ENCODE measurements around the gene FAM13A.

The FAM13A gene

DNA sequence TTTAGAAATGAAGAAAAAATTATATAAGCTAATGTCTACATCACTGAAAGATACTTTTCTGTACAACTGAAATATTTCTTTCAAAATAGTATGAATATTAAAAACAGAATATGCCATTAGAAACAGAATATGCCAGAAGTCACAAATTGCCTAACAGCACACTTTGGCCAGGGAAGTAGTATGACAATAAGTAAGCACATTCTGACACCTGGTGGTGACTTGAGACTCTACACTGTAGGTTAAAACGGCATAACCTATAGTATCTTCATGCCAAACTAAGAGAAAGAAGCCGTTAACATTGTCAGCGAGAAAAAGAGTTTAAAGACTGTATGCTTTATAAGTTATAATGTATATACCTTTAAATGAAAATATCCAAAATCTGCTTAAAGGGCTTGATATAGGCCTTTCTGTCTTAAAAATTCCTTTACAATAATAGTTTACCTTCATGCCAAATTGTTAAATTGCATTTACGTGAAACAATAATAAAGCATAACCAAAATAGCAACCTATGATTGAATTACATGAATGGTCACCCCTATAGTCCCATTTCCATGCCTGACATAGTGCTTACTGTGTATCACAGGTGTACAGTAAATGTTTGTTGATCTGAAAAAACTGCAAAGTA lies 32.8 kb downstream of the FAM13A start:
- Histone ChIP-seq H3K4me1 (ENCODE audit: control insufficient read depth, low read length) (no peaks in the 10 kb centered on the region), H3K9me2 (replicated peaks; ENCODE audit: control insufficient read depth, low read length) (no peaks in the 10 kb centered on the region), H3K27ac (ENCODE audit: low read depth, low read length) (no peak overlapping the region), H3K79me2 (ENCODE audit: control insufficient read depth, low read length) (no peaks in the 10 kb centered on the region), H3K4me3 (ENCODE audit: low read length) (no peak overlapping the region), H3F3A (ENCODE audit: control insufficient read depth, insufficient read depth) (no peaks in the 10 kb centered on the region), H3K4me2 (ENCODE audit: low read length) (no peak overlapping the region), H3K36me3 (ENCODE audit: control insufficient read depth, low read length) (no peaks in the 10 kb centered on the region), H4K20me1 (ENCODE audit: control insufficient read depth, insufficient read depth, low read depth, low read length) (no peaks in the 10 kb centered on the region), H3K27me3 (ENCODE audit: control insufficient read depth, low read length) (no peaks in the 10 kb centered on the region), H3K9me3 (ENCODE audit: control insufficient read depth, insufficient read depth, low read length) (no peaks in the 10 kb centered on the region)
- TF ChIP-seq EZH2phosphoT487 (IDR thresholded peaks at IDR 0.05; ENCODE audit: borderline replicate concordance, low read length) = no peak
- TF ChIP-seq, protein P1, sequence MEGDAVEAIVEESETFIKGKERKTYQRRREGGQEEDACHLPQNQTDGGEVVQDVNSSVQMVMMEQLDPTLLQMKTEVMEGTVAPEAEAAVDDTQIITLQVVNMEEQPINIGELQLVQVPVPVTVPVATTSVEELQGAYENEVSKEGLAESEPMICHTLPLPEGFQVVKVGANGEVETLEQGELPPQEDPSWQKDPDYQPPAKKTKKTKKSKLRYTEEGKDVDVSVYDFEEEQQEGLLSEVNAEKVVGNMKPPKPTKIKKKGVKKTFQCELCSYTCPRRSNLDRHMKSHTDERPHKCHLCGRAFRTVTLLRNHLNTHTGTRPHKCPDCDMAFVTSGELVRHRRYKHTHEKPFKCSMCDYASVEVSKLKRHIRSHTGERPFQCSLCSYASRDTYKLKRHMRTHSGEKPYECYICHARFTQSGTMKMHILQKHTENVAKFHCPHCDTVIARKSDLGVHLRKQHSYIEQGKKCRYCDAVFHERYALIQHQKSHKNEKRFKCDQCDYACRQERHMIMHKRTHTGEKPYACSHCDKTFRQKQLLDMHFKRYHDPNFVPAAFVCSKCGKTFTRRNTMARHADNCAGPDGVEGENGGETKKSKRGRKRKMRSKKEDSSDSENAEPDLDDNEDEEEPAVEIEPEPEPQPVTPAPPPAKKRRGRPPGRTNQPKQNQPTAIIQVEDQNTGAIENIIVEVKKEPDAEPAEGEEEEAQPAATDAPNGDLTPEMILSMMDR (IDR thresholded peaks at IDR 0.05; ENCODE audit: low read depth, low read length, poor library complexity, severe bottlenecking) = peak; percentile 64

- no peaks in the 10 kb centered on the region for H3K9me3 ChIP-seq (ENCODE audit: control insufficient read depth, insufficient read depth, low read length)
- no peak overlapping the region for H3K27ac ChIP-seq (ENCODE audit: low read depth, low read length)
- H3K27me3 ChIP-seq (ENCODE audit: control insufficient read depth, low read length) = no peaks in the 10 kb centered on the region
- no peaks in the 10 kb centered on the region for H3K79me2 ChIP-seq (ENCODE audit: control insufficient read depth, low read length)
- no peaks in the 10 kb centered on the region for H3F3A ChIP-seq (ENCODE audit: control insufficient read depth, insufficient read depth)
- no peak overlapping the region for H3K4me3 ChIP-seq (ENCODE audit: low read length)
- no peaks in the 10 kb centered on the region for H3K36me3 ChIP-seq (ENCODE audit: control insufficient read depth, low read length)
- TF ChIP-seq EZH2phosphoT487 (IDR thresholded peaks at IDR 0.05; ENCODE audit: borderline replicate concordance, low read length) = no peak
- TF ChIP-seq, protein P1 (IDR thresholded peaks at IDR 0.05; ENCODE audit: low read depth, low read length, poor library complexity, severe bottlenecking) = no peak
- no peaks in the 10 kb centered on the region for H3K4me1 ChIP-seq (ENCODE audit: control insufficient read depth, low read length)
- no peaks in the 10 kb centered on the region for H4K20me1 ChIP-seq (ENCODE audit: control insufficient read depth, insufficient read depth, low read depth, low read length)
- no peak overlapping the region for H3K4me2 ChIP-seq (ENCODE audit: low read length)
- H3K9me2 ChIP-seq (replicated peaks; ENCODE audit: control insufficient read depth, low read length) = no peaks in the 10 kb centered on the region
These were observed 33.8 kb downstream of the FAM13A start for GRCh38 chr4:89023140-89023539.

DNA sequence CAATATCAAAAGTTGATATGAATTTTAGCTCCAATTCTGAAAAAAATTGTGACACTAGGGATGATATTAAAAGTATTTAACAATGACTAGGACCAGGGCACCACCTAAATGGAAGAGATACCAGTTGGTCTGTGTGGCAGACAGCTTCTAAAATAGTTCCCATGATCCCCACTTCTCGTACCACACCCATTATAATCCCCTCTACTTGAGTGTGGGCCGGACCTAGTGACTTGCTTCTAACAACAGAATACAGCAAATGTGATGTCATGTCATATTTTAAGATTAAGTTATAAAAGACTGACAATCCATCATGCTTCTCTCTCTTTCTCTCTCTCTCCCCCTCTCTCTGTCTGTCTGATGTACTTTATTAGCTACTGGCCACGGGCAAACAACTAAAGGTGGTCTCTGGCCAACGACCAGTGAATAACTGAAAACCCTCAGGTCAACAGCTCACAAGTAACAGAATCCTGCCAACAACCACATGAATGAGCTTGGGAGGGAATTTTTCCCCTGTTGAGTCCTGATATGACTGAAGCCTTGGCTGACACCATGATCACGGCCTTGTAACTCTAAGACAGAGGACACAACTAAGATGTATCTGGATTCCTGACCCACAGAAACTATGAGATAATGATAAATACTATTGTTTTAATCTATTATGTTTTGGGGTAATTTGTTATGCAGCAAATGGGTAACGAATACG lies 34.4 kb downstream of the FAM13A start:
- no peaks in the 10 kb centered on the region for H3K36me3 ChIP-seq (ENCODE audit: control insufficient read depth, low read length)
- H3F3A ChIP-seq (ENCODE audit: control insufficient read depth, insufficient read depth) = no peaks in the 10 kb centered on the region
- no peaks in the 10 kb centered on the region for H3K79me2 ChIP-seq (ENCODE audit: control insufficient read depth, low read length)
- TF ChIP-seq, protein P1 (IDR thresholded peaks at IDR 0.05; ENCODE audit: low read depth, low read length, poor library complexity, severe bottlenecking) = no peak
- TF ChIP-seq EZH2phosphoT487 (IDR thresholded peaks at IDR 0.05; ENCODE audit: borderline replicate concordance, low read length) = no peak
- no peak overlapping the region for H3K4me2 ChIP-seq (ENCODE audit: low read length)
- H3K9me2 ChIP-seq (replicated peaks; ENCODE audit: control insufficient read depth, low read length) = no peaks in the 10 kb centered on the region
- H3K9me3 ChIP-seq (ENCODE audit: control insufficient read depth, insufficient read depth, low read length) = no peaks in the 10 kb centered on the region
- H3K27me3 ChIP-seq (ENCODE audit: control insufficient read depth, low read length) = no peaks in the 10 kb centered on the region
- no peak overlapping the region for H3K4me3 ChIP-seq (ENCODE audit: low read length)
- H4K20me1 ChIP-seq (ENCODE audit: control insufficient read depth, insufficient read depth, low read depth, low read length) = no peaks in the 10 kb centered on the region
- H3K27ac ChIP-seq (ENCODE audit: low read depth, low read length) = no peak overlapping the region
- H3K4me1 ChIP-seq (ENCODE audit: control insufficient read depth, low read length) = no peaks in the 10 kb centered on the region

Data from DOHH2 (cell line).